Stimulated activated CD4-positive, alpha-beta T cell treated with anti-CD3 and anti-CD28 coated beads, Interleukin-15, amount 100 ng/mL, for 48 hours (primary cell): Measurements from ENCODE around the gene CCNYL1.
"Not testable (repeated sequence)": the region's sequence is repeated elsewhere in the genome, so short reads cannot be mapped to it uniquely, and the experiment has no call there.

ENCODE experiments used
- DNase-seq, 2 donors: peaks; one replicate each; pipeline ENCODE4 v3.0.0-alpha.2; 2020; ENCODE audit warnings: low read depth in 2 of 2

Gene CCNYL1

GRCh38 chr2:207734636-207735512 is 23.4 kb downstream of the CCNYL1 start:
- DNase-seq, result no peak

- DNase-seq, result not testable (repeated sequence)
These were observed 24.0 kb downstream of the CCNYL1 start for GRCh38 chr2:207735513-207735859.

- no peak for DNase-seq
These were observed 32.1 kb downstream of the CCNYL1 start for GRCh38 chr2:207743514-207743913.

GRCh38 chr2:207744050-207744449 is 32.6 kb downstream of the CCNYL1 start:
- DNase-seq, result no peak

GRCh38 chr2:207744451-207744850 is 33.0 kb downstream of the CCNYL1 start:
- no peak for DNase-seq

GRCh38 chr2:207746131-207746530 is 34.7 kb downstream of the CCNYL1 start:
- DNase-seq, result no peak

GRCh38 chr2:207747653-207748560 is 36.5 kb downstream of the CCNYL1 start:
- DNase-seq, result no peak

GRCh38 chr2:207748993-207749392 is 37.6 kb downstream of the CCNYL1 start:
- no peak for DNase-seq

- DNase-seq, result no peak
These were observed 38.4 kb downstream of the CCNYL1 start for GRCh38 chr2:207749873-207750272.

GRCh38 chr2:207750345-207750744 is 38.9 kb downstream of the CCNYL1 start:
- no peak for DNase-seq

GRCh38 chr2:207750876-207751275 is 39.4 kb downstream of the CCNYL1 start:
- no peak for DNase-seq

GRCh38 chr2:207753688-207754087 is 42.2 kb downstream of the CCNYL1 start:
- not testable (repeated sequence) for DNase-seq

GRCh38 chr2:207754498-207755383 is 43.3 kb downstream of the CCNYL1 start:
- no peak for DNase-seq

GRCh38 chr2:207758025-207758424 is 46.6 kb downstream of the CCNYL1 start:
- DNase-seq, result no peak

- DNase-seq, result no peak
These were observed 48.5 kb downstream of the CCNYL1 start for GRCh38 chr2:207759890-207760289.

GRCh38 chr2:207760453-207760852 is 49.0 kb downstream of the CCNYL1 start:
- no peak for DNase-seq

GRCh38 chr2:207761426-207761825 is 50.0 kb downstream of the CCNYL1 start:
- DNase-seq, result not testable (repeated sequence)

GRCh38 chr2:207762146-207762545 is 50.7 kb downstream of the CCNYL1 start:
- DNase-seq, result no peak

- DNase-seq, result no peak
These were observed 52.0 kb downstream of the CCNYL1 start for GRCh38 chr2:207763303-207763917.

GRCh38 chr2:207764096-207764630 is 52.7 kb downstream of the CCNYL1 start:
- DNase-seq, result no peak

GRCh38 chr2:207765547-207765946 is 54.1 kb downstream of the CCNYL1 start:
- DNase-seq, result no peak
